ENCODE data around the gene GNMT.
A peak's percentile ranks its signal among the peaks of the same experiment; 100 is the strongest.

Gene GNMT

DNA sequence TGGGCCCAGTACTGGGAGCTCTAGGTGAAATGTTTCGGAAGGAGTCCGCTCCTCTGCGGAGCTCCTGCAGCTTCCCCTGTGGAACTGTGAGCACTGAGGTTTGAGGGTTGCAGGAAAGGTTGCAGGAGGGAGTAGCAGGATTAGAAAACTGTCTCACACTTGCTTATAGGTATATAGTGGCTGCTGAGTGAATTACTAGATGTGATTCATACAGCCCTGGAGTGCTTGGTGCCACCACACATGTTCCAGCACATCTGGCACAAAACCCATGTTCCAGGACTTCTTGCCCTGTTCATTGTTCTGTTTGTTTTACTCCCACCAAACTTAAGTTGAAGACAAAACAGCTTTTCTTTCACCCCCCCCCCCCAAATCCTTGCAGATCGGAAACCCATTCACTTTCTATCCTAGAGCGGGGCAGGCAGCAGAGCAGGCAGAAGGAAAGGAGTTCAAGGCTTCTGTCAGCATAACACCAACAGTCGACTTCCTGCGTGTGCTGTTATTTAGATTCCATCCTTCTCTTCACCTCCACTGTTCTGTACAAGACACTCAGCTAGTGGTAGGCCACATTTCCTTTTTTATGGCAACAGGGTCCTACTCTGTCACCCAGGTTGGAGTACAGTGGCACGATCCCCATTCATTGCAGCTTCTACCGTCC lies 19.1 kb downstream of the GNMT start:
- Histone ChIP-seq H3K36me3 (peaks cover 13% of the 10 kb centered on the region), H3K9me3 (ENCODE audit: severe bottlenecking) (no peaks in the 10 kb centered on the region), H3K4me3 (ENCODE audit: low read depth, low read length) (peak overlapping the region; percentile 79), H3K27ac (peak overlapping the region; percentile 66), H3K27me3 (ENCODE audit: insufficient read depth, low read depth, severe bottlenecking) (no peaks in the 10 kb centered on the region)
- no peak for DNase-seq
- TF ChIP-seq, protein P1, sequence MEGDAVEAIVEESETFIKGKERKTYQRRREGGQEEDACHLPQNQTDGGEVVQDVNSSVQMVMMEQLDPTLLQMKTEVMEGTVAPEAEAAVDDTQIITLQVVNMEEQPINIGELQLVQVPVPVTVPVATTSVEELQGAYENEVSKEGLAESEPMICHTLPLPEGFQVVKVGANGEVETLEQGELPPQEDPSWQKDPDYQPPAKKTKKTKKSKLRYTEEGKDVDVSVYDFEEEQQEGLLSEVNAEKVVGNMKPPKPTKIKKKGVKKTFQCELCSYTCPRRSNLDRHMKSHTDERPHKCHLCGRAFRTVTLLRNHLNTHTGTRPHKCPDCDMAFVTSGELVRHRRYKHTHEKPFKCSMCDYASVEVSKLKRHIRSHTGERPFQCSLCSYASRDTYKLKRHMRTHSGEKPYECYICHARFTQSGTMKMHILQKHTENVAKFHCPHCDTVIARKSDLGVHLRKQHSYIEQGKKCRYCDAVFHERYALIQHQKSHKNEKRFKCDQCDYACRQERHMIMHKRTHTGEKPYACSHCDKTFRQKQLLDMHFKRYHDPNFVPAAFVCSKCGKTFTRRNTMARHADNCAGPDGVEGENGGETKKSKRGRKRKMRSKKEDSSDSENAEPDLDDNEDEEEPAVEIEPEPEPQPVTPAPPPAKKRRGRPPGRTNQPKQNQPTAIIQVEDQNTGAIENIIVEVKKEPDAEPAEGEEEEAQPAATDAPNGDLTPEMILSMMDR (IDR thresholded peaks at IDR 0.05; ENCODE audit: low read depth, low read length): no peak

DNA sequence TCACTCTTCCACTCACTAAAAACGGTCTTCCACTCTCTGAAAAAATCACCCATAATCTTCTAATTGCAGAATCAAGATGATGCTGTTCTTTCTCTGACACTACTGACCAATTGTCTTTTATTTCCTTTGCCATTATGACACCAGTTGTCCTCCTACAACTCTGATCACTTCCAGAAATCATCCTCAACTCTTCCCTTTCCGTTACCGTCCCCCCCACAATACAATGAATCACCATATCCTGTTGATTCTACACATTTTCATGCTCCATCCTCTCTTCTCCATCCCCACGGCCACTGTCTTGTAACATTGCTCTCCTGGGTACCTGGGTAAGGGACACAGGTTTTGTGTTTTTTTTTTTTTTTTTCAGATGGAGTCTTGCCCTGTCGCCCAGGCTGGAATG lies 21.3 kb downstream of the GNMT start:
- H3K27ac ChIP-seq: no peak overlapping the region; the same call in 1 of the 2 replicates
- no peak for DNase-seq
- no peaks in the 10 kb centered on the region for H3K27me3 ChIP-seq (ENCODE audit: insufficient read depth, low read depth, severe bottlenecking)
- H3K36me3 ChIP-seq: peaks cover 15% of the 10 kb centered on the region
- peak overlapping the region; percentile 14; the same call in 1 of the 2 replicates for H3K4me3 ChIP-seq (ENCODE audit: low read depth, low read length)
- TF ChIP-seq, protein P1 (IDR thresholded peaks at IDR 0.05; ENCODE audit: low read depth, low read length): no peak
- no peaks in the 10 kb centered on the region for H3K9me3 ChIP-seq (ENCODE audit: severe bottlenecking)

DNA sequence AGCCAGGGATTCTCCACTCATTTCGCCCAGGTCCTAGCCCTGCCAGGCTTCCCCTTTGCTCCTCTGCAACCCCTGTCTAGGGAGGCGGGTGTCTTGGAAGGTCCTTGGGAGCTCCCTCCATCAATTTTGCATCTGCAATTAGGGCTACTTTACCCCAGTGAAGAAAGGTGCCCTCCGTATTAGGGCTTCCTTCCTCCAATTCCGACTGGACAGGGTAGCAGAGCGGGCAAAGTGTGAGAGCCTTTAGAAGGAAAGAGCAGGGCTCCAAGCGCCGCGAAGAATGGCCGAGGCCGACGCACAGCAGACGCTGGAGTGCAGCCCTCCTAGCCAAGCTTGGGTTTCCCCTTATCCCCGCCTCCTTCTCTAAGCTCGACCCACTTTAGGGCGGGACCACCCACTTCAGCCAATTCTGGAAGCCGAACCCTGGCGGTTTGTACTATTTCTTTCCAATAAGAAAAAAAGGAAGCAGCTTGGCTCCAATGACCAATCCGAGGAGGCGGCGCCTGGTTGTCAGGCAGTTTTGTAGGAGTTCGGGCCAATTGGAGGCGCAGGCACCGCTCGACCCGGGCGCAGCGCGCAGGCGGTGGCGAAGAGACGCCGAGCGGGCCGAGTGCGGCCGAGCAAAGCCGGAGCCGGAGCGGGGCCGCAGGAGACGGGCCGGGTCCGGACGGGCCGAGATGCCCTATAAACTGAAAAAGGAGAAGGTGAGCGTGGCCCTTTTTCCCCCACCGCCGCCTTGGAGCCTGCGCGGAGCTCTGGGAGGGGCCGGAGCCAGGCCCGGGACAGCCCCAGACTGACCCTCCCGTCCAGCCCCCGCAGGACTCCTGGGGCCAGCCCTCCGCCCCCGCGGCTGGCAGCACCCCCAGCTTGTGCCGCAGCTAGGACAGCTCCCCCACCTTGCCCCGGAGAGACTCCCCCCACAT lies 23.7 kb downstream of the GNMT start, which contains the start of gene PPP2R5D:
PPP2R5D (plus strand) TSS at position 570 of the 923 bp plus-strand sequence; CDS start at position 678, 108 bp downstream.
- H3K4me3 ChIP-seq (ENCODE audit: low read depth, low read length): peak within 1 kb of the TSS; percentile 88
- no peaks in the 10 kb centered on the region for H3K27me3 ChIP-seq (ENCODE audit: insufficient read depth, low read depth, severe bottlenecking)
- no peaks in the 10 kb centered on the region for H3K9me3 ChIP-seq (ENCODE audit: severe bottlenecking)
- TF ChIP-seq, protein P1 (IDR thresholded peaks at IDR 0.05; ENCODE audit: low read depth, low read length): no peak
- H3K27ac ChIP-seq: peak within 1 kb of the TSS; percentile 88
- peaks cover 35% of the 10 kb centered on the region for H3K36me3 ChIP-seq
- peak; percentile 100 for DNase-seq

DNA sequence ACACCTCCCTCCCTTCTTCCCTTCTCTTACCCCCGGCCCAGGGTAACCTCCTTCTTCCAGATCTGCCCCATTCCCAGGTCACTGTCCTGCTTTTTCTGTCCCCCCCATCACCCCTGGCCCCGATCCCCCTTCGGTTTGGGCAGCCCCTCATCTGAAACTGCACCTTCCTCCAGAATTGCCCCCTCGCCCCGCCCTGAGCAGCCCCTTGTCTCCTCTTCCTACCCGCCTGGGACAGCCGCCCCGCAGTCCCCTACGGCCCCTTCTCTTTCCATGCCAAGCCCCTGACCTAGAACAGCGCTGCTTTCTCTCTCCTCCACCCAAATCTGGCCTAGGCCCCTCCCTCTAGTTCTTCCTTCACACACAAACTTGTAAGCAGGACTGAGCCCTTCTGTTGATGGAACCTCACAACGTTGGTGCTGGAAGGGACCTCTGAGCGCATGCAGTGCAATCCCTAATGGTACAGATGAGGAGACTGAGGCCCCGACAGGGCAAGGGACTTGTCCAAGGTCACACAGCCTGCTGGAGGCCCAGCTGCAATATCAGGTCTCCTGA lies 24.4 kb downstream of the GNMT start:
- Histone ChIP-seq H3K27ac (peak overlapping the region; percentile 88), H3K36me3 (peaks cover 43% of the 10 kb centered on the region), H3K27me3 (ENCODE audit: insufficient read depth, low read depth, severe bottlenecking) (no peaks in the 10 kb centered on the region), H3K9me3 (ENCODE audit: severe bottlenecking) (no peaks in the 10 kb centered on the region), H3K4me3 (ENCODE audit: low read depth, low read length) (peak overlapping the region; percentile 88)
- DNase-seq: no peak
- TF ChIP-seq, protein P1 (IDR thresholded peaks at IDR 0.05; ENCODE audit: low read depth, low read length): no peak

DNA sequence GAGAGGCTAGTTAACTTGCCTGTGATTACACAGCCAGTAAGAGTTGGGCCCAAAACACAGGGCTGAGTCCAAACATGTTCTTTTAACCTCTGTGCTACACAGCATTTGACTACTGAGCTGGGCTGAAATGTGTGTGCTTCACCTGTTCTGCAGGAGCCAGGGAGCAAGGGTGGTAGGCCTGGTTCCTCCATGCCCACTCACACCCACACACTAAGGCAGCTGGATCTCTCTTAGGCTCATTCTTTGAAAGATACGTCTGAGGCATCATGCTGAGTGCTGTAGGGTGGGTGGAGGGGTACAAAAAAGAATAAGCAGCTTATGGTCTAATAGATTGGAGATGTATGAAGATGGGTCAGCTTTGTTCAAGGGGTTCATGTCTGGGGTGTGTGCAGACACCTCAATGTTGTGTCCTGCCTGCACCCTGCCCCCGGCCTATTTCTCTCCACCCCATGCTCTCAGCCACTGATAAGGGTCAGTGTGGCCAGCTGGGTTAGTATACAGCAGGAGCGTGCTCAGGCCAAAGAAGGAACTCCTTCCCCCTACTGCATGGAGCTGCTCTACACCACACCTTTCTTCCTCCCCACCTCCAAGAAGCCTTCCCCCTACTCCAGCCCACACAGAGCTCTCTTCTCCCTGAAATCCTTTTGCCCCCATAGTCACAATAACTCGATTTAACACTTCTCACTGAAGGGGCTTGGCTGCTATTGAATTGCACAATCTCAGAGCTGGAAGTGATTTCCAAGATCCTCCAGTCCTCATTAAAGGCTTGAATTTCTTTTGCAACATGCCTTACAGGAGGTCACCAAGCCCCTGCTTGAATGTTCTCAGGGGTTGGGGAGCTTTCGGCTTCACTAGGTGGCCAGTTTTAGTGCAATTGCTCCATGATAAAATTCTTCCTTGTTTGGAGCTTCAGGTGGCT lies 27.2 kb downstream of the GNMT start:
- no peak for DNase-seq
- peaks cover 67% of the 10 kb centered on the region for H3K36me3 ChIP-seq
- TF ChIP-seq, protein P1 (IDR thresholded peaks at IDR 0.05; ENCODE audit: low read depth, low read length): no peak
- no peak overlapping the region for H3K4me3 ChIP-seq (ENCODE audit: low read depth, low read length)
- H3K27me3 ChIP-seq (ENCODE audit: insufficient read depth, low read depth, severe bottlenecking): no peaks in the 10 kb centered on the region
- H3K27ac ChIP-seq: no peak overlapping the region
- H3K9me3 ChIP-seq (ENCODE audit: severe bottlenecking): no peaks in the 10 kb centered on the region

Measured in WERI-Rb-1 (cell line).